HG03159 (cell line): ENCODE data around the gene CHRD.
A peak's percentile ranks its signal among the peaks of the same experiment; 100 is the strongest.
"Not testable (repeated sequence)": the region's sequence is repeated elsewhere in the genome, so short reads cannot be mapped to it uniquely, and the experiment has no call there.

ENCODE experiments used
- ATAC-seq: cut with Tn5 transposase; IDR thresholded peaks from one replicate; pipeline ENCODE4 v1.9.1; 2021; ENCODE audit warnings: mild to moderate bottlenecking, moderate library complexity; ENCODE audit not compliant: unreplicated experiment

CHRD gene

GRCh38 chr3:184379358-184380184 lies at the start of gene CHRD:
TSS of gene CHRD (plus strand) at chr3:184380054. CDS start at chr3:184380319, 265 bp downstream.
- no peak for ATAC-seq

GRCh38 chr3:184332370-184333090 lies 47.3 kb upstream of the CHRD start:
- no peak for ATAC-seq

- ATAC-seq = no peak
Observed at GRCh38 chr3:184333190-184333589, 46.7 kb upstream of the CHRD start.

GRCh38 chr3:184333700-184334099 lies 46.2 kb upstream of the CHRD start:
- no peak for ATAC-seq

- ATAC-seq = no peak
Observed at GRCh38 chr3:184334470-184335158, 45.2 kb upstream of the CHRD start.

GRCh38 chr3:184335291-184335660 lies 44.6 kb upstream of the CHRD start:
- peak; percentile 5 for ATAC-seq

- peak; percentile 83 for ATAC-seq
Observed at GRCh38 chr3:184335661-184336546, 44.0 kb upstream of the CHRD start.

- ATAC-seq = no peak
Observed at GRCh38 chr3:184336547-184337398, 43.1 kb upstream of the CHRD start.

GRCh38 chr3:184337399-184337714 lies 42.5 kb upstream of the CHRD start, which contains the start of gene FAM131A:
TSS of gene FAM131A (plus strand) at chr3:184337600. CDS start at chr3:184337631, 31 bp downstream.
- no peak for ATAC-seq

- ATAC-seq = no peak
Observed at GRCh38 chr3:184337981-184338380, 41.9 kb upstream of the CHRD start.

- ATAC-seq = no peak
Observed at GRCh38 chr3:184338511-184338945, 41.3 kb upstream of the CHRD start.

- ATAC-seq = no peak
Observed at GRCh38 chr3:184339001-184339400, 40.9 kb upstream of the CHRD start.

- not testable (repeated sequence) for ATAC-seq
Observed at GRCh38 chr3:184339451-184340135, 40.3 kb upstream of the CHRD start.

- ATAC-seq = no peak
Observed at GRCh38 chr3:184341925-184342324, 37.9 kb upstream of the CHRD start.

- no peak for ATAC-seq
Observed at GRCh38 chr3:184343200-184343876, 36.5 kb upstream of the CHRD start.

- ATAC-seq = no peak
Observed at GRCh38 chr3:184344579-184345316, 35.1 kb upstream of the CHRD start.

- no peak for ATAC-seq
Observed at GRCh38 chr3:184345317-184346144, 34.3 kb upstream of the CHRD start.
